PC-9 (cell line): Measurements from ENCODE around the gene USP17L12.
"Not testable (repeated sequence)": the region's sequence is repeated elsewhere in the genome, so short reads cannot be mapped to it uniquely, and the experiment has no call there.

Experiments
- CTCF ChIP-seq: fragments of 200-600 bp; sonication (generic); conservative IDR thresholded peaks from 2 replicates; pipeline ENCODE4 v1.6.1; 2017; ENCODE audit warnings: mixed run types, antibody characterized with exemption, mild to moderate bottlenecking, moderate library complexity
- EZH2 ChIP-seq: fragments of 200-600 bp; sonication (generic); IDR thresholded peaks from 2 replicates; pipeline ENCODE4 v1.8.0; 2017; ENCODE audit warnings: antibody characterized with exemption, low read depth

GRCh38 chr4:9224596-9224995 is 4.6 kb downstream of the USP17L12 start, which contains the start of gene USP17L13:
- not testable (repeated sequence) for TF ChIP-seq CTCF, EZH2
